ENCODE data around the gene SLC2A10.

The SLC2A10 gene

GRCh38 chr20:46701057-46701456 is 8.4 kb upstream of the SLC2A10 start:
- no peak for ATAC-seq
- TF ChIP-seq GLIS3 (CRISPR knock-in tag; IDR thresholded peaks at IDR 0.05) (no peak), POU6F1 (CRISPR knock-in tag; IDR thresholded peaks at IDR 0.05; ENCODE audit: borderline replicate concordance, low read depth) (no peak), OSR1 (CRISPR knock-in tag; IDR thresholded peaks at IDR 0.05) (no peak)
- TF ChIP-seq, protein P1, sequence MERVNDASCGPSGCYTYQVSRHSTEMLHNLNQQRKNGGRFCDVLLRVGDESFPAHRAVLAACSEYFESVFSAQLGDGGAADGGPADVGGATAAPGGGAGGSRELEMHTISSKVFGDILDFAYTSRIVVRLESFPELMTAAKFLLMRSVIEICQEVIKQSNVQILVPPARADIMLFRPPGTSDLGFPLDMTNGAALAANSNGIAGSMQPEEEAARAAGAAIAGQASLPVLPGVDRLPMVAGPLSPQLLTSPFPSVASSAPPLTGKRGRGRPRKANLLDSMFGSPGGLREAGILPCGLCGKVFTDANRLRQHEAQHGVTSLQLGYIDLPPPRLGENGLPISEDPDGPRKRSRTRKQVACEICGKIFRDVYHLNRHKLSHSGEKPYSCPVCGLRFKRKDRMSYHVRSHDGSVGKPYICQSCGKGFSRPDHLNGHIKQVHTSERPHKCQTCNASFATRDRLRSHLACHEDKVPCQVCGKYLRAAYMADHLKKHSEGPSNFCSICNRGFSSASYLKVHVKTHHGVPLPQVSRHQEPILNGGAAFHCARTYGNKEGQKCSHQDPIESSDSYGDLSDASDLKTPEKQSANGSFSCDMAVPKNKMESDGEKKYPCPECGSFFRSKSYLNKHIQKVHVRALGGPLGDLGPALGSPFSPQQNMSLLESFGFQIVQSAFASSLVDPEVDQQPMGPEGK (CRISPR knock-in tag; IDR thresholded peaks at IDR 0.05; ENCODE audit: borderline replicate concordance): no peak

DNA sequence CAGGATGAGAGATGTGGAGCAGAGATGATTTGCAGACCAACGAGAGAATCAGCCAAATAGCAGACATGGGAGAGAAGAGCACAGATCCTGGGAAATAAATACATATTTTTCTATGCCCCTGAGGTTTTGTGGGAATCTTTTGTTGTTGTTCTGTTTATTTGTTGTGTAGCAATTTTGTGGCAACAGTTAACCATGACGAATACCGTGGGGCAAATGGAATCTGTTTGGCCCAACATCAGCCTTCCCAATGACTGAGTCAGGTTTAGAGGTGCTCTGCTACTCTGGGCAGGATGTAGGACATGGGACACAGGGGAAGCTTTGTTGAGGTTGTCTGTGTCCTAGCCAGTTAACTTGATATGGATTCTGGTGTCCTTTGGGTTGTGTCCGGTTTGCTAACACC is 7.9 kb upstream of the SLC2A10 start:
- TF ChIP-seq, protein P2, sequence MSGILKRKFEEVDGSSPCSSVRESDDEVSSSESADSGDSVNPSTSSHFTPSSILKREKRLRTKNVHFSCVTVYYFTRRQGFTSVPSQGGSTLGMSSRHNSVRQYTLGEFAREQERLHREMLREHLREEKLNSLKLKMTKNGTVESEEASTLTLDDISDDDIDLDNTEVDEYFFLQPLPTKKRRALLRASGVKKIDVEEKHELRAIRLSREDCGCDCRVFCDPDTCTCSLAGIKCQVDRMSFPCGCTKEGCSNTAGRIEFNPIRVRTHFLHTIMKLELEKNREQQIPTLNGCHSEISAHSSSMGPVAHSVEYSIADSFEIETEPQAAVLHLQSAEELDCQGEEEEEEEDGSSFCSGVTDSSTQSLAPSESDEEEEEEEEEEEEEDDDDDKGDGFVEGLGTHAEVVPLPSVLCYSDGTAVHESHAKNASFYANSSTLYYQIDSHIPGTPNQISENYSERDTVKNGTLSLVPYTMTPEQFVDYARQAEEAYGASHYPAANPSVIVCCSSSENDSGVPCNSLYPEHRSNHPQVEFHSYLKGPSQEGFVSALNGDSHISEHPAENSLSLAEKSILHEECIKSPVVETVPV (CRISPR knock-in tag; IDR thresholded peaks at IDR 0.05): no peak
- TF ChIP-seq TOX (CRISPR knock-in tag; IDR thresholded peaks at IDR 0.05; ENCODE audit: borderline replicate concordance) (no peak), SNAI2 (CRISPR knock-in tag; IDR thresholded peaks at IDR 0.05) (no peak), POU6F1 (CRISPR knock-in tag; IDR thresholded peaks at IDR 0.05; ENCODE audit: borderline replicate concordance, low read depth) (no peak), ESRRG (CRISPR knock-in tag; IDR thresholded peaks at IDR 0.05) (no peak), TCF4 (CRISPR knock-in tag; IDR thresholded peaks at IDR 0.05; ENCODE audit: borderline replicate concordance) (no peak), ZFP30 (CRISPR knock-in tag; IDR thresholded peaks at IDR 0.05) (no peak), PPARA (CRISPR knock-in tag; IDR thresholded peaks at IDR 0.05; ENCODE audit: borderline replicate concordance) (no peak), RARB (CRISPR knock-in tag; IDR thresholded peaks at IDR 0.05) (no peak), ARNTL (CRISPR knock-in tag; IDR thresholded peaks at IDR 0.05; ENCODE audit: borderline replicate concordance, low read depth) (no peak), CSDC2 (CRISPR knock-in tag; IDR thresholded peaks at IDR 0.05) (no peak), GLIS3 (CRISPR knock-in tag; IDR thresholded peaks at IDR 0.05) (no peak), BACH2 (CRISPR knock-in tag; IDR thresholded peaks at IDR 0.05; ENCODE audit: borderline replicate concordance) (no peak), CREB5 (CRISPR knock-in tag; IDR thresholded peaks at IDR 0.05; ENCODE audit: low read depth) (no peak), ZNF8 (CRISPR knock-in tag; IDR thresholded peaks at IDR 0.05) (no peak), ISL1 (CRISPR knock-in tag; IDR thresholded peaks at IDR 0.05) (no peak), ZNF70 (CRISPR knock-in tag; IDR thresholded peaks at IDR 0.05) (no peak)
- TF ChIP-seq, protein P1 (CRISPR knock-in tag; IDR thresholded peaks at IDR 0.05; ENCODE audit: borderline replicate concordance): no peak
- TF ChIP-seq, protein P3, sequence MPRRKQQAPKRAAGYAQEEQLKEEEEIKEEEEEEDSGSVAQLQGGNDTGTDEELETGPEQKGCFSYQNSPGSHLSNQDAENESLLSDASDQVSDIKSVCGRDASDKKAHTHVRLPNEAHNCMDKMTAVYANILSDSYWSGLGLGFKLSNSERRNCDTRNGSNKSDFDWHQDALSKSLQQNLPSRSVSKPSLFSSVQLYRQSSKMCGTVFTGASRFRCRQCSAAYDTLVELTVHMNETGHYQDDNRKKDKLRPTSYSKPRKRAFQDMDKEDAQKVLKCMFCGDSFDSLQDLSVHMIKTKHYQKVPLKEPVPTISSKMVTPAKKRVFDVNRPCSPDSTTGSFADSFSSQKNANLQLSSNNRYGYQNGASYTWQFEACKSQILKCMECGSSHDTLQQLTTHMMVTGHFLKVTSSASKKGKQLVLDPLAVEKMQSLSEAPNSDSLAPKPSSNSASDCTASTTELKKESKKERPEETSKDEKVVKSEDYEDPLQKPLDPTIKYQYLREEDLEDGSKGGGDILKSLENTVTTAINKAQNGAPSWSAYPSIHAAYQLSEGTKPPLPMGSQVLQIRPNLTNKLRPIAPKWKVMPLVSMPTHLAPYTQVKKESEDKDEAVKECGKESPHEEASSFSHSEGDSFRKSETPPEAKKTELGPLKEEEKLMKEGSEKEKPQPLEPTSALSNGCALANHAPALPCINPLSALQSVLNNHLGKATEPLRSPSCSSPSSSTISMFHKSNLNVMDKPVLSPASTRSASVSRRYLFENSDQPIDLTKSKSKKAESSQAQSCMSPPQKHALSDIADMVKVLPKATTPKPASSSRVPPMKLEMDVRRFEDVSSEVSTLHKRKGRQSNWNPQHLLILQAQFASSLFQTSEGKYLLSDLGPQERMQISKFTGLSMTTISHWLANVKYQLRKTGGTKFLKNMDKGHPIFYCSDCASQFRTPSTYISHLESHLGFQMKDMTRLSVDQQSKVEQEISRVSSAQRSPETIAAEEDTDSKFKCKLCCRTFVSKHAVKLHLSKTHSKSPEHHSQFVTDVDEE (CRISPR knock-in tag; IDR thresholded peaks at IDR 0.05): no peak
- no peak for ATAC-seq

Data from SK-N-SH treated with all-trans-retinoic acid at 6 μM for 48 hours (cell line).